Ascending aorta (tissue), 2 donors: ENCODE data around the gene NOS1AP. TPM values are rescaled to one million over a fixed set of nuclear protein-coding genes. Genes with fewer than 3 reads are reported as not detected.

Experiments used
- DNase-seq, 2 donors: peaks; one replicate each; pipeline ENCODE4 v3.0.0-alpha.2; 2019; ENCODE audit warnings: low spot score in 2 of 2
- H3K27ac ChIP-seq, 2 donors: fragments of 200-600 bp; sonication (generic); one replicate each; pipeline ENCODE4 v1.5.1; 2016 to 2017; ENCODE audit warnings: mild to moderate bottlenecking in 1 of 2
- H3K27me3 ChIP-seq: fragments of 200-600 bp; sonication (generic); one replicate; pipeline ENCODE4 v1.5.1; 2017
- H3K36me3 ChIP-seq, 2 donors: fragments of 200-600 bp; sonication (generic); one replicate each; pipeline ENCODE4 v1.5.1; 2016
- H3K4me1 ChIP-seq, 2 donors: fragments of 200-600 bp; sonication (generic); one replicate each; pipeline ENCODE4 v1.5.1; 2016 to 2017; ENCODE audit warnings: mild to moderate bottlenecking in 1 of 2
- H3K4me3 ChIP-seq, 2 donors: fragments of 200-600 bp; sonication (generic); one replicate each; pipeline ENCODE4 v1.5.1; 2016 to 2017; ENCODE audit warnings: mild to moderate bottlenecking in 1 of 2
- H3K9me3 ChIP-seq, 2 donors: fragments of 200-600 bp; sonication (generic); one replicate each; pipeline ENCODE4 v1.5.1; 2016
- intact Hi-C: fragments of 100-400 bp; cut with DNase I; formaldehyde crosslinking; loops from one replicate; pipeline ENCODE4 v1.15.1; 2023
- total RNA-seq: library from RNA; depleted of rRNA; stranded (reverse); fragments of >200 nt; gene quantifications from one replicate; pipeline ENCODE4 v1.1.0, GENCODE V29; 2016
- TF ChIP-seq, protein P1 (sequence below), 3 experiments: fragments of 200-600 bp in 2 of 3; fragments of 450-650 bp in 1 of 3; sonication (generic) in 2 of 3; IDR thresholded peaks; one replicate each; pipeline ENCODE4 v1.5.1; 2016 to 2019; ENCODE audit warnings: antibody characterized with exemption in 3 of 3, mild to moderate bottlenecking in 1 of 3, moderate library complexity in 1 of 3

NOS1AP gene
- total RNA-seq, 1 donor from 2014 or later: 5.0 TPM

DNA sequence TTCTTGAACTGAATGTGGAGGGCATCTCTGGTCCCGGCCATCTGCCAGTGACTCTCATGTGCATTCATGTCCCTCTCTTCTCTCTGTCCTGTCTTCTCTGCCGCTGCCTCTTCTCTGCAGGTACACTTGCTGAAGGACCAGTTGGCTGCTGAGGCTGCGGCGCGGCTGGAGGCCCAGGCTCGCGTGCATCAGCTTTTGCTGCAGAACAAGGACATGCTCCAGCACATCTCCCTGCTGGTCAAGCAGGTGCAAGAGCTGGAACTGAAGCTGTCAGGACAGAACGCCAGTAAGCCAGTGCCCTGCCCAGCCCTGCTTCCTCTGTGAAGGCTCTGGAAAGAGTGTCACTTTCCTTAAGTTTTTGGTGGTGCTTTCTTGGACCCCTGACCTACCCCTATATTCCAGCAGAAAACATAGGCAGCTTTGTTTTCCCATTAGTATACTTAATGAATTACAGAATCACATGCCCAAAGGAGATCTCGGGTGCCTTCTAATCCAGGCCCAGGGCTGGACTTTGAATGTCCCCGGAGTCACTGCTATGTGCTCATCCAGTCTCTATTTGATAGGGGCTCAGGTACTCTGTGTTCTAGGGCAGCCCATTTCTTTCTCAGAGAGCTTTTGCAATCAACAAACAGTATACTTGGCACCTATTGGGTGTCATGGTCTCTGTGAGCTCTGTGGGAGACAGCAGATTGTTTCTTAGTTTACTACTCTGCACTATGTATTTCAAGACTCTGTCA lies 296.0 kb downstream of the NOS1AP start:
- TF ChIP-seq, protein P1, sequence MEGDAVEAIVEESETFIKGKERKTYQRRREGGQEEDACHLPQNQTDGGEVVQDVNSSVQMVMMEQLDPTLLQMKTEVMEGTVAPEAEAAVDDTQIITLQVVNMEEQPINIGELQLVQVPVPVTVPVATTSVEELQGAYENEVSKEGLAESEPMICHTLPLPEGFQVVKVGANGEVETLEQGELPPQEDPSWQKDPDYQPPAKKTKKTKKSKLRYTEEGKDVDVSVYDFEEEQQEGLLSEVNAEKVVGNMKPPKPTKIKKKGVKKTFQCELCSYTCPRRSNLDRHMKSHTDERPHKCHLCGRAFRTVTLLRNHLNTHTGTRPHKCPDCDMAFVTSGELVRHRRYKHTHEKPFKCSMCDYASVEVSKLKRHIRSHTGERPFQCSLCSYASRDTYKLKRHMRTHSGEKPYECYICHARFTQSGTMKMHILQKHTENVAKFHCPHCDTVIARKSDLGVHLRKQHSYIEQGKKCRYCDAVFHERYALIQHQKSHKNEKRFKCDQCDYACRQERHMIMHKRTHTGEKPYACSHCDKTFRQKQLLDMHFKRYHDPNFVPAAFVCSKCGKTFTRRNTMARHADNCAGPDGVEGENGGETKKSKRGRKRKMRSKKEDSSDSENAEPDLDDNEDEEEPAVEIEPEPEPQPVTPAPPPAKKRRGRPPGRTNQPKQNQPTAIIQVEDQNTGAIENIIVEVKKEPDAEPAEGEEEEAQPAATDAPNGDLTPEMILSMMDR (IDR thresholded peaks at IDR 0.05): no peak
- Histone ChIP-seq H3K27me3 (no peaks in the 10 kb centered on the region), H3K4me3 (no peak overlapping the region), H3K4me1 (no peaks in the 10 kb centered on the region), H3K9me3 (no peaks in the 10 kb centered on the region), H3K27ac (no peak overlapping the region), H3K36me3 (peaks cover 7 to 17% of the 10 kb centered on the region in 2 donors)
- DNase-seq: no peak
- intact Hi-C loops: no loop called here

DNA sequence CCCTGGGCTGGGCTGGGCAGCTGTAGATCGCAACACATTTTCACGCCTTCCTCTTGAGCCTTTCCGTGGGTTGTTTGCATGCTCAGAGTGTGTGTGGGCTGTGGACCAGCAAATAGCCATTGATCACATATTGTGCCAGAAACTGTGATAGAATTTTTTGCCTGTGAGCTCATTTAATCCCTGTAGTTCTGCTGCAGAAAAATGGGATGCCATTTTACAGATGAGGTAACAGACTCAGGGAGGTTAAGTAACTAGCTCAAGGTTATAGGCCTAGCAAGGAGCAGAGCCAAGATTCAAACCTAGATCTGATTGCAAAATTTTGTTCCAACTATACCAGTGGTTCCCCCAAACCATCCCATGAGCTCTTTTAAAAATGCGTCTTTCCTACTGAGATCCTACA lies 296.7 kb downstream of the NOS1AP start:
- DNase-seq: no peak
- peaks cover 7 to 17% of the 10 kb centered on the region in 2 donors for H3K36me3 ChIP-seq
- intact Hi-C loops: no loop called here
- TF ChIP-seq, protein P1 (IDR thresholded peaks at IDR 0.05): no peak
- H3K27ac ChIP-seq: no peak overlapping the region
- H3K27me3 ChIP-seq: no peaks in the 10 kb centered on the region
- H3K9me3 ChIP-seq: no peaks in the 10 kb centered on the region
- H3K4me3 ChIP-seq: no peak overlapping the region
- no peaks in the 10 kb centered on the region for H3K4me1 ChIP-seq

DNA sequence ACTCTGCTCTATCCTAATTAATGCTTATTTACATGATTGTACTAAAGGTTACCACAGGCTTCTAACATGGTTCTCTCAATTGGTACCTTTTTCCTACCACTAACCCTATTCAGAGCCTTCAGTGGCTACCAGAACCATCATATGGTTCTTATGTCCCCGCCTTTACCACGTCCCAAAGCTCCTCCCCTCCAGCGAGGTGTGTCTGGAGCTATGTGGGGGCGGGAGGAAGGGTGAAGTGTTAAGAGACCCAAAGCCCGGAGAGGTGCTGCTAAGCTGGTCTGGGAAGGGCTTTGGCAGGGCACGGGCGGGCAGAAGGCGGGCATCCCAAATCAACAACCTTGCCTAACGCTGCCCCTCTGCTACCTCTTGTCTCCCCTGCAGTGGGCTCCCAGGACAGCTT lies 297.2 kb downstream of the NOS1AP start:
- no peaks in the 10 kb centered on the region for H3K4me1 ChIP-seq
- H3K4me3 ChIP-seq: peak overlapping the region in 1 of 2 donors; percentile 19
- TF ChIP-seq, protein P1 (IDR thresholded peaks at IDR 0.05): no peak
- H3K36me3 ChIP-seq: peaks cover 7 to 17% of the 10 kb centered on the region in 2 donors
- no peaks in the 10 kb centered on the region for H3K27me3 ChIP-seq
- intact Hi-C loops: no loop called here
- H3K27ac ChIP-seq: no peak overlapping the region
- no peaks in the 10 kb centered on the region for H3K9me3 ChIP-seq
- DNase-seq: no peak

DNA sequence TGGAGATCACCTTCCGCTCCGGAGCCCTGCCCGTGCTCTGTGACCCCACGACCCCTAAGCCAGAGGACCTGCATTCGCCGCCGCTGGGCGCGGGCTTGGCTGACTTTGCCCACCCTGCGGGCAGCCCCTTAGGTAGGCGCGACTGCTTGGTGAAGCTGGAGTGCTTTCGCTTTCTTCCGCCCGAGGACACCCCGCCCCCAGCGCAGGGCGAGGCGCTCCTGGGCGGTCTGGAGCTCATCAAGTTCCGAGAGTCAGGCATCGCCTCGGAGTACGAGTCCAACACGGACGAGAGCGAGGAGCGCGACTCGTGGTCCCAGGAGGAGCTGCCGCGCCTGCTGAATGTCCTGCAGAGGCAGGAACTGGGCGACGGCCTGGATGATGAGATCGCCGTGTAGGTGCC lies 297.6 kb downstream of the NOS1AP start:
- H3K4me1 ChIP-seq: no peaks in the 10 kb centered on the region
- no peaks in the 10 kb centered on the region for H3K27me3 ChIP-seq
- H3K9me3 ChIP-seq: no peaks in the 10 kb centered on the region
- DNase-seq: no peak
- intact Hi-C loops: no loop called here
- TF ChIP-seq, protein P1 (IDR thresholded peaks at IDR 0.05): no peak
- peak overlapping the region in 1 of 2 donors; percentile 19 for H3K4me3 ChIP-seq
- no peak overlapping the region for H3K27ac ChIP-seq
- H3K36me3 ChIP-seq: peaks cover 7 to 17% of the 10 kb centered on the region in 2 donors

DNA sequence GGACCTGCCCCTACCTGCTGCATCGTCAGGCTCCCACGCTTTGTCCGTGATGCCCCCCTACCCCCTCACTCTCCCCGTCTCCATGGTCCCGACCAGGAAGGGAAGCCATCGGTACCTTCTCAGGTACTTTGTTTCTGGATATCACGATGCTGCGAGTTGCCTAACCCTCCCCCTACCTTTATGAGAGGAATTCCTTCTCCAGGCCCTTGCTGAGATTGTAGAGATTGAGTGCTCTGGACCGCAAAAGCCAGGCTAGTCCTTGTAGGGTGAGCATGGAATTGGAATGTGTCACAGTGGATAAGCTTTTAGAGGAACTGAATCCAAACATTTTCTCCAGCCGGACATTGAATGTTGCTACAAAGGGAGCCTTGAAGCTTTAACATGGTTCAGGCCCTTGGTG lies 298.3 kb downstream of the NOS1AP start:
- no peaks in the 10 kb centered on the region for H3K4me1 ChIP-seq

More for the DNA sequence above, 298.3 kb downstream of the NOS1AP start:
- H3K36me3 ChIP-seq: peaks cover 7 to 17% of the 10 kb centered on the region in 2 donors
- intact Hi-C loops: no loop called here
- DNase-seq: no peak
- no peak overlapping the region for H3K4me3 ChIP-seq
- no peak overlapping the region for H3K27ac ChIP-seq
- TF ChIP-seq, protein P1 (IDR thresholded peaks at IDR 0.05): no peak
- H3K27me3 ChIP-seq: no peaks in the 10 kb centered on the region
- H3K9me3 ChIP-seq: no peaks in the 10 kb centered on the region
